ENCODE measurements around the gene NR2F2.
A peak's percentile ranks its signal among the peaks of the same experiment; 100 is the strongest.

The NR2F2 gene

DNA sequence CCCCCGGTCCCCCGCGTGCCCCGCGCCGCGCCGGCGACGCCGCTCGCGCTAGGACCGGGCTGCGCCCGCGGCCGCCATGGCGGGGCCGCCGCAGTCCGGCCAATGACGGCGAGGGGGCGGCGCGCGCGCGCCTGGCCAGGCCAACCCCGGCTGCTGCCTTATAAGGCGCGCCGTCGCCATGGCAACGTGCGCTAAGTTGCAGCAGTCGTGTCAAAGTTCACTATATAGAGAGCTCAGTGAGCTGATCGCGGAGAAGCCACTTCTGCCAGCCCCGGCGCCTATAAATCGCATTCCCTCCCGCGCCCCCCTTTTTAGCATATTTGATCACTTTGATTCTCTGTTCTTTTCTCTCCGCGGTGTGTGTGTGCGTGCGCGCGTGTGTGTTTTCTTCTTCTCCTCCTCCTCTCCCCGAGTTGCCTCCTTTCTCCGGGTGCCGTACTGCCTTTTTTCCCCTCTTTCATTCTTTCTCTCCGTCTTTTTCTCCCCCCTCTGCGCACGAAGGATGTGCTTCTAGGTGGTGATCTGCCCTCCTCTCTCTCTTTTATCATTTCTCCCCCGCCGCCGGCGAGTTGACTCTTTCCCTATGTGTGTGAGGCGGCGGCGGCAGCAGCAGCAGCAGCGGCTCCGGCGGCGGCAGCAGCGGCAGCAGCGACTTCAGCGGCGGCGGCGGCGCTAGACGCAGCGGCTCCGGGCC, at the start of gene NR2F2:
Gene NR2F2, plus strand, starts transcription at position 251 of the 694 bp plus-strand sequence. CDS start 1,406 bp downstream, outside the sequence.
- TF ChIP-seq, protein P1, sequence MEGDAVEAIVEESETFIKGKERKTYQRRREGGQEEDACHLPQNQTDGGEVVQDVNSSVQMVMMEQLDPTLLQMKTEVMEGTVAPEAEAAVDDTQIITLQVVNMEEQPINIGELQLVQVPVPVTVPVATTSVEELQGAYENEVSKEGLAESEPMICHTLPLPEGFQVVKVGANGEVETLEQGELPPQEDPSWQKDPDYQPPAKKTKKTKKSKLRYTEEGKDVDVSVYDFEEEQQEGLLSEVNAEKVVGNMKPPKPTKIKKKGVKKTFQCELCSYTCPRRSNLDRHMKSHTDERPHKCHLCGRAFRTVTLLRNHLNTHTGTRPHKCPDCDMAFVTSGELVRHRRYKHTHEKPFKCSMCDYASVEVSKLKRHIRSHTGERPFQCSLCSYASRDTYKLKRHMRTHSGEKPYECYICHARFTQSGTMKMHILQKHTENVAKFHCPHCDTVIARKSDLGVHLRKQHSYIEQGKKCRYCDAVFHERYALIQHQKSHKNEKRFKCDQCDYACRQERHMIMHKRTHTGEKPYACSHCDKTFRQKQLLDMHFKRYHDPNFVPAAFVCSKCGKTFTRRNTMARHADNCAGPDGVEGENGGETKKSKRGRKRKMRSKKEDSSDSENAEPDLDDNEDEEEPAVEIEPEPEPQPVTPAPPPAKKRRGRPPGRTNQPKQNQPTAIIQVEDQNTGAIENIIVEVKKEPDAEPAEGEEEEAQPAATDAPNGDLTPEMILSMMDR (IDR thresholded peaks at IDR 0.05; ENCODE audit: extremely low read depth, missing control alignments), result no peak
- DNase-seq (ENCODE audit: low spot score), result peak; percentile 87

GRCh38 chr15:96285305-96285704, 45.2 kb upstream of the NR2F2 start:
- TF ChIP-seq, protein P1 (IDR thresholded peaks at IDR 0.05; ENCODE audit: extremely low read depth, missing control alignments), result no peak
- DNase-seq (ENCODE audit: low spot score), result no peak

GRCh38 chr15:96285729-96286254, 44.7 kb upstream of the NR2F2 start:
- no peak for DNase-seq (ENCODE audit: low spot score)
- TF ChIP-seq, protein P1 (IDR thresholded peaks at IDR 0.05; ENCODE audit: extremely low read depth, missing control alignments), result no peak

- DNase-seq (ENCODE audit: low spot score), result no peak
- TF ChIP-seq, protein P1 (IDR thresholded peaks at IDR 0.05; ENCODE audit: extremely low read depth, missing control alignments), result no peak
Measured at GRCh38 chr15:96290679-96291078, 39.8 kb upstream of the NR2F2 start.

GRCh38 chr15:96292635-96293034, 37.9 kb upstream of the NR2F2 start:
- TF ChIP-seq, protein P1 (IDR thresholded peaks at IDR 0.05; ENCODE audit: extremely low read depth, missing control alignments), result no peak
- DNase-seq (ENCODE audit: low spot score), result no peak

GRCh38 chr15:96293441-96293840, 37.1 kb upstream of the NR2F2 start:
- no peak for DNase-seq (ENCODE audit: low spot score)
- TF ChIP-seq, protein P1 (IDR thresholded peaks at IDR 0.05; ENCODE audit: extremely low read depth, missing control alignments), result no peak

DNA sequence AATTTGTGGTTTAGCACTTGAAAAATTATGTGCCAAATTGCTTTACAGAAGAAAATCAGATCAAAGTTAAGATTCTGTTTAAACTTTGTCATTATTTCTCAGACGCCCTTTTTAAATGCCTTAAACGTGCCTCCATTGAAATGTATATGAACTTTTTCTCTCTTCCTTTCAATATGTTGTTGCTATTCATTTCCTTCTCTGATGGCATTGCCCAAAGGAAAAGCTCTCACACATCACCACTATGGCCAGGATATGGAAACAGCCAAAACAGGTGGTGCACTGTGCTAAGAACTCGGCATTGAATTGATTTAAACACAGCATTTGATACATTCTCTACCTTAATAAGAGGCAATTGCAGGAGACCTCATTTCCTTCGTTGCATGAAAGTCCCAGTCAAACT, 35.7 kb upstream of the NR2F2 start:
- no peak for DNase-seq (ENCODE audit: low spot score)
- TF ChIP-seq, protein P1 (IDR thresholded peaks at IDR 0.05; ENCODE audit: extremely low read depth, missing control alignments), result no peak
